Breast epithelium (tissue), 4 donors: ENCODE measurements around the gene ZNF831. TPM values are rescaled to one million over a fixed set of nuclear protein-coding genes. Genes with fewer than 3 reads are reported as not detected.

Experiments used
- DNase-seq, 2 donors: peaks; one replicate each; pipeline ENCODE4 v3.0.0-alpha.2; 2019; ENCODE audit warnings: low spot score in 2 of 2
- H3K27ac ChIP-seq, 2 donors: fragments of 200-600 bp; sonication (generic) in 1 of 2; one replicate each; pipeline ENCODE4 v1.5.1; 2016 to 2019; ENCODE audit warnings: mild to moderate bottlenecking in 1 of 2
- H3K27me3 ChIP-seq, 2 donors: fragments of 200-600 bp; sonication (generic) in 1 of 2; one replicate each; pipeline versions ENCODE4 v1.5.1 to v1.6.0; 2017 to 2019; ENCODE audit warnings: control low read depth in 1 of 2, mild to moderate bottlenecking in 1 of 2
- H3K36me3 ChIP-seq: fragments of 200-600 bp; one replicate; pipeline ENCODE4 v1.5.1; 2019
- H3K4me1 ChIP-seq, 2 donors: fragments of 200-600 bp; sonication (generic); one replicate each; pipeline ENCODE4 v1.5.1; 2016 to 2019; ENCODE audit warnings: control low read depth in 1 of 2
- H3K4me3 ChIP-seq, 3 donors: fragments of 200-600 bp; sonication (generic); 1 replicate in 2 of 3; 2 replicates in 1 of 3; pipeline ENCODE4 v1.5.1; 2016 to 2019; ENCODE audit warnings: mild to moderate bottlenecking in 3 of 3, moderate library complexity in 2 of 3
- H3K9me3 ChIP-seq, 2 donors: fragments of 200-600 bp; sonication (generic) in 1 of 2; one replicate each; pipeline ENCODE4 v1.5.1; 2016 to 2019; ENCODE audit warnings: control low read depth in 1 of 2
- CTCF ChIP-seq, 3 donors: fragments of 450-650 bp; IDR thresholded peaks; one replicate each; pipeline ENCODE4 v1.5.1; 2016 to 2017; ENCODE audit warnings: antibody characterized with exemption in 3 of 3, mild to moderate bottlenecking in 3 of 3, moderate library complexity in 3 of 3
- POLR2A ChIP-seq: fragments of 450-650 bp; IDR thresholded peaks from one replicate; pipeline ENCODE4 v1.6.1; 2016; ENCODE audit warnings: antibody characterized with exemption, mild to moderate bottlenecking, moderate library complexity
- POLR2AphosphoS5 ChIP-seq, 3 donors: sonication (generic); formaldehyde crosslinking; IDR thresholded peaks; one replicate each; pipeline ENCODE4 v1.6.1; 2017; ENCODE audit warnings: antibody characterized with exemption in 3 of 3
- intact Hi-C: fragments of 100-400 bp; cut with DNase I; formaldehyde crosslinking; loops from one replicate; pipeline ENCODE4 v1.15.1; 2023; ENCODE audit warnings: low total_unique reads
- total RNA-seq, 3 donors: library from RNA; depleted of rRNA; stranded (reverse); fragments of >200 nt; gene quantifications; one replicate each; pipeline ENCODE4 v1.1.0, GENCODE V29; 2016

Gene ZNF831
- total RNA-seq, 3 donors from 2014 or later, result 0.48 to 1.6 (median 1.2) TPM

GRCh38 chr20:59305908-59306655 lies 142.5 kb downstream of the ZNF831 start:
- H3K9me3 ChIP-seq, result no peaks in the 10 kb centered on the region
- no peak for DNase-seq
- intact Hi-C loops, result no loop called here
- H3K27ac ChIP-seq, result no peak overlapping the region
- no peak overlapping the region for H3K4me3 ChIP-seq
- H3K27me3 ChIP-seq, result peaks cover 0 to 14% of the 10 kb centered on the region in 2 donors
- H3K36me3 ChIP-seq, result no peaks in the 10 kb centered on the region
- no peaks in the 10 kb centered on the region for H3K4me1 ChIP-seq
- no peak for TF ChIP-seq POLR2A
- no peak for TF ChIP-seq CTCF (IDR thresholded peaks at IDR 0.05)
- TF ChIP-seq POLR2AphosphoS5 (IDR thresholded peaks at IDR 0.05), result no peak

- no peak for DNase-seq
- peaks cover 0 to 5% of the 10 kb centered on the region in 2 donors for H3K27me3 ChIP-seq
- intact Hi-C loops, result no loop called here
- H3K36me3 ChIP-seq, result no peaks in the 10 kb centered on the region
- H3K4me3 ChIP-seq, result no peak overlapping the region
- H3K27ac ChIP-seq, result no peak overlapping the region
- no peaks in the 10 kb centered on the region for H3K9me3 ChIP-seq
- H3K4me1 ChIP-seq, result no peaks in the 10 kb centered on the region
- no peak for TF ChIP-seq POLR2AphosphoS5 (IDR thresholded peaks at IDR 0.05)
- no peak for TF ChIP-seq CTCF (IDR thresholded peaks at IDR 0.05)
- TF ChIP-seq POLR2A, result no peak
Observed at GRCh38 chr20:59307270-59307669, 143.6 kb downstream of the ZNF831 start.

Other genes starting within 250 kb of the ZNF831 start
- gene NELFCD, start 182.6 kb upstream of the ZNF831 start, total RNA-seq, result 10 to 100 TPM; 50.1 to 78.7 (median 77.7) TPM
- 100 to 1,000 TPM; 135 to 238 (median 181) TPM for gene CTSZ, start 156.6 kb upstream of the ZNF831 start, total RNA-seq
- under 1 TPM in 1 of 3 donors, not detected in 2; 0.16 TPM for gene TUBB1, start 144.4 kb upstream of the ZNF831 start, total RNA-seq
- 10 to 100 TPM; 25.6 to 36.4 (median 31.4) TPM for gene ATP5F1E, start 131.5 kb upstream of the ZNF831 start, total RNA-seq
- gene PRELID3B, start 121.0 kb upstream of the ZNF831 start, total RNA-seq, result 10 to 100 TPM; 43.7 to 55.4 (median 52.4) TPM
- 10 to 100 TPM in 1 of 3 donors, 1 to 10 TPM in 1, under 1 TPM in 1; 0.96 to 12.1 (median 6.9) TPM for gene EDN3, start 136.8 kb downstream of the ZNF831 start, total RNA-seq